ENCODE results near the gene GATA5.

GATA5 gene

GRCh38 chr20:62487118-62487517 is 11.3 kb upstream of the GATA5 start:
- DNase-seq, result no peak

GRCh38 chr20:62486484-62486883 is 10.7 kb upstream of the GATA5 start:
- DNase-seq, result no peak

- no peak for DNase-seq
Observed at GRCh38 chr20:62485701-62486089, 9.9 kb upstream of the GATA5 start.

- DNase-seq, result no peak
Observed at GRCh38 chr20:62485062-62485700, 9.4 kb upstream of the GATA5 start.

GRCh38 chr20:62484478-62484877 is 8.7 kb upstream of the GATA5 start:
- DNase-seq, result no peak

GRCh38 chr20:62483613-62484458 is 8.0 kb upstream of the GATA5 start:
- DNase-seq, result no peak

GRCh38 chr20:62482974-62483373 is 7.2 kb upstream of the GATA5 start:
- DNase-seq, result no peak

GRCh38 chr20:62482146-62482809 is 6.5 kb upstream of the GATA5 start:
- DNase-seq, result no peak

- DNase-seq, result no peak
Observed at GRCh38 chr20:62481425-62482145, 5.8 kb upstream of the GATA5 start.

GRCh38 chr20:62480318-62480717 is 4.5 kb upstream of the GATA5 start:
- no peak for DNase-seq

GRCh38 chr20:62479656-62480055 is 3.9 kb upstream of the GATA5 start:
- DNase-seq, result no peak

- DNase-seq, result no peak
Observed at GRCh38 chr20:62479156-62479555, 3.4 kb upstream of the GATA5 start.

GRCh38 chr20:62477669-62478455 is 2.1 kb upstream of the GATA5 start:
- no peak for DNase-seq

- no peak for DNase-seq
Observed at GRCh38 chr20:62476056-62476838, 452 bp upstream of the GATA5 start.

- DNase-seq, result no peak
Observed at GRCh38 chr20:62475027-62475771, 596 bp downstream of the GATA5 start.

- DNase-seq, result no peak
Observed at GRCh38 chr20:62474604-62475026, 1.2 kb downstream of the GATA5 start.

- no peak for DNase-seq
Observed at GRCh38 chr20:62473717-62474603, 1.8 kb downstream of the GATA5 start.

GRCh38 chr20:62472941-62473585 is 2.7 kb downstream of the GATA5 start:
- DNase-seq, result no peak
